CD14-positive monocyte (primary cell): ENCODE measurements around the gene SERPINE1. TPM values are rescaled to one million over a fixed set of nuclear protein-coding genes. Genes with fewer than 3 reads are reported as not detected.
A peak's percentile ranks its signal among the peaks of the same experiment; 100 is the strongest.

Experiments used
- DNase-seq, 3 donors: peaks; one replicate each; pipeline ENCODE4 v3.0.0-alpha.2; 2011 to 2022
- H2AFZ ChIP-seq: 2 replicates; pipeline ENCODE4 v1.6.0; 2012; ENCODE audit warnings: mild to moderate bottlenecking, low read depth, low read length, inconsistent platforms; ENCODE audit not compliant: insufficient read depth, poor library complexity, severe bottlenecking
- H3K27ac ChIP-seq, 2 donors: 1 replicate in 1 of 2; 2 replicates in 1 of 2; pipeline ENCODE4 v1.5.1; 2012 to 2013; ENCODE audit warnings: low read length in 2 of 2, control low read depth in 1 of 2, inconsistent platforms in 1 of 2, low read depth in 1 of 2, mild to moderate bottlenecking in 1 of 2
- H3K27me3 ChIP-seq, 2 donors: one replicate each; pipeline versions ENCODE4 v1.6.0 to v1.6.1; 2011 to 2013; ENCODE audit warnings: low read length in 2 of 2; ENCODE audit not compliant: control insufficient read depth in 2 of 2, insufficient read depth in 2 of 2
- H3K36me3 ChIP-seq, 2 donors: replicated peaks in 1 of 2; 1 replicate in 1 of 2; 2 replicates in 1 of 2; pipeline versions ENCODE4 v1.5.1 to v1.6.1; 2012 to 2013; ENCODE audit warnings: low read length in 2 of 2, control low read depth in 1 of 2, inconsistent platforms in 1 of 2, mild to moderate bottlenecking in 1 of 2; ENCODE audit not compliant: insufficient read depth in 2 of 2, control insufficient read depth in 1 of 2
- H3K4me1 ChIP-seq, 2 donors: 1 replicate in 1 of 2; 2 replicates in 1 of 2; pipeline versions ENCODE4 v1.5.1 to v1.6.1; 2012 to 2013; ENCODE audit warnings: low read length in 2 of 2, control low read depth in 1 of 2, inconsistent platforms in 1 of 2, mild to moderate bottlenecking in 1 of 2, moderate library complexity in 1 of 2; ENCODE audit not compliant: insufficient read depth in 2 of 2, control insufficient read depth in 1 of 2
- H3K4me2 ChIP-seq: replicated peaks from 2 replicates; pipeline ENCODE3; 2012; ENCODE audit warnings: low read length, moderate library complexity, mild to moderate bottlenecking; ENCODE audit not compliant: poor library complexity, severe bottlenecking; ENCODE audit errors: extremely low read depth
- H3K4me3 ChIP-seq, 3 experiments: fragments of 200-600 bp in 1 of 3; sonication (generic) in 1 of 3; replicated peaks in 1 of 3; 1 replicate in 2 of 3; 2 replicates in 1 of 3; pipeline ENCODE4 v1.5.1; 2011 to 2013; ENCODE audit warnings: low read length in 3 of 3, mild to moderate bottlenecking in 3 of 3, control low read depth in 2 of 3, low read depth in 2 of 3, inconsistent platforms in 1 of 3, moderate library complexity in 1 of 3
- H3K79me2 ChIP-seq: 2 replicates; pipeline ENCODE4 v1.6.0; 2012; ENCODE audit warnings: mild to moderate bottlenecking, control low read depth, inconsistent platforms, low read length, moderate library complexity; ENCODE audit not compliant: insufficient read depth
- H3K9ac ChIP-seq: 2 replicates; pipeline ENCODE4 v1.6.0; 2017; ENCODE audit warnings: low read length, mild to moderate bottlenecking; ENCODE audit not compliant: insufficient read depth, poor library complexity, severe bottlenecking
- H3K9me3 ChIP-seq, 2 donors: replicated peaks in 1 of 2; 1 replicate in 1 of 2; 2 replicates in 1 of 2; pipeline versions ENCODE4 v1.5.1 to v1.6.1; 2012 to 2013; ENCODE audit warnings: low read length in 2 of 2, control low read depth in 1 of 2; ENCODE audit not compliant: control insufficient read depth in 1 of 2, insufficient read depth in 1 of 2
- H4K20me1 ChIP-seq: 2 replicates; pipeline ENCODE4 v1.6.0; 2012; ENCODE audit warnings: mild to moderate bottlenecking, low read length, control low read depth, moderate library complexity; ENCODE audit not compliant: insufficient read depth
- H3K27ac Mint-ChIP-seq, 7 donors: one replicate each; pipeline ENCODE4 v1.8.0; 2020; ENCODE audit warnings: mild to moderate bottlenecking in 7 of 7, mixed read lengths in 7 of 7, moderate library complexity in 6 of 7, inconsistent platforms in 2 of 7
- H3K27me3 Mint-ChIP-seq, 3 donors: one replicate each; pipeline ENCODE4 v1.8.0; 2021 to 2022; ENCODE audit warnings: low read depth in 3 of 3, mild to moderate bottlenecking in 3 of 3, mixed read lengths in 3 of 3, moderate library complexity in 3 of 3, inconsistent platforms in 1 of 3
- H3K36me3 Mint-ChIP-seq, 2 donors: one replicate each; pipeline ENCODE4 v1.8.0; 2020; ENCODE audit warnings: mixed read lengths in 2 of 2, inconsistent platforms in 1 of 2, mild to moderate bottlenecking in 1 of 2
- H3K4me1 Mint-ChIP-seq: one replicate; pipeline ENCODE4 v1.8.0; 2020; ENCODE audit warnings: mild to moderate bottlenecking, mixed read lengths
- H3K4me3 Mint-ChIP-seq, 2 donors: one replicate each; pipeline ENCODE4 v1.8.0; 2020; ENCODE audit warnings: mild to moderate bottlenecking in 2 of 2, mixed read lengths in 2 of 2, moderate library complexity in 1 of 2
- H3K9me3 Mint-ChIP-seq, 7 donors: one replicate each; pipeline ENCODE4 v1.8.0; 2020 to 2022; ENCODE audit warnings: mixed read lengths in 7 of 7, mild to moderate bottlenecking in 6 of 7, moderate library complexity in 6 of 7, inconsistent platforms in 2 of 7
- WGBS: methylation state at CpG from one replicate; pipeline ENCODE4 v1.1.5; 2013; ENCODE audit warnings: missing lambda C conversion rate; ENCODE audit not compliant: insufficient coverage; 5-methylcytosine and 5-hydroxymethylcytosine counted together
- intact Hi-C, 2 donors: fragments of 100-400 bp; cut with micrococcal nuclease; formaldehyde crosslinking; loops; one replicate each; pipeline versions ENCODE4 v1.15.0 to v1.15.1; 2023
- polyA plus RNA-seq, 3 donors: library from polyadenylated mRNA; depleted of rRNA in 1 of 3; unstranded in 2 of 3; stranded (reverse) in 1 of 3; fragments of 300-500 nt in 2 of 3; fragments of >200 nt in 1 of 3; fragmentation: Illumina TruSeq in 2 of 3; gene quantifications; 1 replicate in 2 of 3; 2 replicates in 1 of 3; pipeline ENCODE4 v1.2.3, GENCODE V29; 2012 to 2021
- TF ChIP-seq, protein P1 (sequence below): fragments of 200-600 bp; IDR thresholded peaks from one replicate; pipeline ENCODE4 v1.8.0; 2022; ENCODE audit warnings: antibody characterized with exemption, mild to moderate bottlenecking

Gene SERPINE1
- polyA plus RNA-seq, 3 donors, result 0.07 to 0.21 (median 0.16) TPM

DNA sequence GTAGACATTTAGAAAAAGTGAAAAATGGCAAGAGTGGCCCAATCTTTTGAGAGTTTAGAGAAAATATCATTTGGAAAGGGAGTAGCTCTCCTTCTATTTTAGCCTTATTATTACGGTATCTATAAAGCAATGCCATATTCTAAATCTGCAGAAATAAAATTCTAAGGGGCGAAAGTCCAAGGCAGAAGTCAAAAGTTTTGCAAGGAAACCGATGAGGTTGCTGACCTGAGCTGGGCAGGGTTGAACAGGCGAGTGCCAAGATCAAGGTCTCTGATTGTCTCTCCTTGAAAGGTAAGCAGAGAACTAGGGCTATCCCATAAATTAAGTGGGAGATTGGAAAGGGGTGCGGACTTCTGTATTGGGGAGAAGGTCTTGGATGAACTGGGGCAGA, 30.0 kb upstream of the SERPINE1 start:
- peaks cover 40% of the 10 kb centered on the region for H4K20me1 ChIP-seq
- Mint-ChIP-seq H3K27me3 (peaks cover 10 to 25% (median 14%) of the 10 kb centered on the region in 3 donors), H3K4me3 (no peak overlapping the region), H3K9me3 (peaks cover 0 to 2% (median 0%) of the 10 kb centered on the region in 7 donors), H3K4me1 (peaks cover 16% of the 10 kb centered on the region), H3K36me3 (peaks cover 3 to 4% of the 10 kb centered on the region in 2 donors), H3K27ac (no peak overlapping the region)
- no peak overlapping the region for H3K4me3 ChIP-seq
- peaks cover 3% of the 10 kb centered on the region for H3K79me2 ChIP-seq
- peaks cover 12% of the 10 kb centered on the region in 2 donors for H3K4me1 ChIP-seq
- WGBS, result 85% methylated on average over 3 of the region's 5 CpGs
- no peaks in the 10 kb centered on the region for H3K9me3 ChIP-seq
- TF ChIP-seq, protein P1, sequence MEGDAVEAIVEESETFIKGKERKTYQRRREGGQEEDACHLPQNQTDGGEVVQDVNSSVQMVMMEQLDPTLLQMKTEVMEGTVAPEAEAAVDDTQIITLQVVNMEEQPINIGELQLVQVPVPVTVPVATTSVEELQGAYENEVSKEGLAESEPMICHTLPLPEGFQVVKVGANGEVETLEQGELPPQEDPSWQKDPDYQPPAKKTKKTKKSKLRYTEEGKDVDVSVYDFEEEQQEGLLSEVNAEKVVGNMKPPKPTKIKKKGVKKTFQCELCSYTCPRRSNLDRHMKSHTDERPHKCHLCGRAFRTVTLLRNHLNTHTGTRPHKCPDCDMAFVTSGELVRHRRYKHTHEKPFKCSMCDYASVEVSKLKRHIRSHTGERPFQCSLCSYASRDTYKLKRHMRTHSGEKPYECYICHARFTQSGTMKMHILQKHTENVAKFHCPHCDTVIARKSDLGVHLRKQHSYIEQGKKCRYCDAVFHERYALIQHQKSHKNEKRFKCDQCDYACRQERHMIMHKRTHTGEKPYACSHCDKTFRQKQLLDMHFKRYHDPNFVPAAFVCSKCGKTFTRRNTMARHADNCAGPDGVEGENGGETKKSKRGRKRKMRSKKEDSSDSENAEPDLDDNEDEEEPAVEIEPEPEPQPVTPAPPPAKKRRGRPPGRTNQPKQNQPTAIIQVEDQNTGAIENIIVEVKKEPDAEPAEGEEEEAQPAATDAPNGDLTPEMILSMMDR, result no peak
- H2AFZ ChIP-seq, result no peak overlapping the region
- no peaks in the 10 kb centered on the region for H3K36me3 ChIP-seq
- intact Hi-C loops, result no loop called here
- H3K27me3 ChIP-seq, result peaks cover 2 to 14% of the 10 kb centered on the region in 2 donors
- DNase-seq, result no peak
- H3K27ac ChIP-seq, result no peak overlapping the region
- no peak overlapping the region for H3K9ac ChIP-seq
- no peak overlapping the region for H3K4me2 ChIP-seq

DNA sequence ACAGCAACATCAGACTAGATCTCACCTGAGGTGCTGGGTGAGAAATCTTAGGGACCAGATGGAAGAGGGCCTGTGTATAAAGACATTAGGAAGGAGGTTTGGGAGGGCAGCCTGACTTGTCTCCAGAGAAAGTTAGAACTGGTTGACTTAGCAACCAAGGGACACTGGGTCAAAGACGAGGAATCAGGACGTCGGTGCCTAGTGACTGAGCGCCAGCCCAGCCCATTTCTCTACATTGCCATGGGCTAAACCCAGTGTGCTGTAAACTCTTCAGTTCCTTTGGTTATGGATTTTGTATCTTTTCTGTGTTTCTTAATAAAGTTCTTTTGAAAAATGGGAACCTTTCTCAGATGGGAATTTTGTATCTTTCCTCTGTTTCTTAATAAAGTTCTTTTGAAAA, 29.3 kb upstream of the SERPINE1 start:
- H3K4me1 Mint-ChIP-seq, result peaks cover 16% of the 10 kb centered on the region
- H3K27ac ChIP-seq, result no peak overlapping the region

More for the DNA sequence above, 29.3 kb upstream of the SERPINE1 start:
- TF ChIP-seq, protein P1, result no peak
- intact Hi-C loops, result no loop called here
- DNase-seq, result no peak
- H3K36me3 Mint-ChIP-seq, result peaks cover 0 to 1% of the 10 kb centered on the region in 2 donors
- 60% methylated on average over 2 of the region's 4 CpGs for WGBS
- H3K4me3 ChIP-seq, result no peak overlapping the region
- no peaks in the 10 kb centered on the region for H3K36me3 ChIP-seq
- peak overlapping the region in 1 of 7 donors; percentile 27 for H3K27ac Mint-ChIP-seq
- peaks cover 12% of the 10 kb centered on the region in 2 donors for H3K4me1 ChIP-seq
- no peak overlapping the region for H3K4me3 Mint-ChIP-seq
- H3K27me3 ChIP-seq, result peaks cover 2 to 16% of the 10 kb centered on the region in 2 donors
- peaks cover 0 to 2% (median 0%) of the 10 kb centered on the region in 7 donors for H3K9me3 Mint-ChIP-seq
- H2AFZ ChIP-seq, result no peak overlapping the region
- peaks cover 3% of the 10 kb centered on the region for H3K79me2 ChIP-seq
- no peaks in the 10 kb centered on the region for H3K9me3 ChIP-seq
- H3K4me2 ChIP-seq, result no peak overlapping the region
- H3K9ac ChIP-seq, result no peak overlapping the region
- H3K27me3 Mint-ChIP-seq, result peaks cover 12 to 27% (median 14%) of the 10 kb centered on the region in 3 donors
- peaks cover 40% of the 10 kb centered on the region for H4K20me1 ChIP-seq
